GM18511 (cell line): ENCODE data around the gene TMEM187.
"Not testable (repeated sequence)": the region's sequence is repeated elsewhere in the genome, so short reads cannot be mapped to it uniquely, and the experiment has no call there.

Experiments
- ATAC-seq: cut with Tn5 transposase; IDR thresholded peaks from one replicate; pipeline ENCODE4 v1.9.1; 2021; ENCODE audit warnings: mild to moderate bottlenecking, moderate library complexity; ENCODE audit not compliant: unreplicated experiment

The TMEM187 gene

DNA sequence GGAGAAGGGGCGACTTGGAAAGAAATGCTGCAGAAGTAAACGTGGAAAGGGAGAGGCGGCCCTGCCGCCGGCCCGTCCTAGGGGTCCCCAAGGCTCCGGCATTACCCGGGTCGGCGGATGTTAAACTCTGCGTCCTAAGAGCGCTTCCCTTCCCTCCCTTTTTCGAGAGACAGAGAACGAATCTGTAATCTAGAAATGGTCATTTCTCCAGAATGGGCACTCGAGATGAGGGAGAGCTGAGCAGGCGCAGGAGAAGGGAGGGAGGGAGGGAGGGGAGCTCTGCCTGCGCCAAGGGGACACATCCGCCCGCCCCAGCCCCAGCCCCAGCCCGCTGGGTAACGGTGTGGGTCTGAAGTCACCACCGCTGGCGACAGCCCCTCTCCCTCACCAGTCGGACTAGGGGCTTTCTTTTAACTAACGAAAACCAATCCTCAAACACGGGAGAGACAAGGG, 2.6 kb upstream of the TMEM187 start:
- no peak for ATAC-seq

DNA sequence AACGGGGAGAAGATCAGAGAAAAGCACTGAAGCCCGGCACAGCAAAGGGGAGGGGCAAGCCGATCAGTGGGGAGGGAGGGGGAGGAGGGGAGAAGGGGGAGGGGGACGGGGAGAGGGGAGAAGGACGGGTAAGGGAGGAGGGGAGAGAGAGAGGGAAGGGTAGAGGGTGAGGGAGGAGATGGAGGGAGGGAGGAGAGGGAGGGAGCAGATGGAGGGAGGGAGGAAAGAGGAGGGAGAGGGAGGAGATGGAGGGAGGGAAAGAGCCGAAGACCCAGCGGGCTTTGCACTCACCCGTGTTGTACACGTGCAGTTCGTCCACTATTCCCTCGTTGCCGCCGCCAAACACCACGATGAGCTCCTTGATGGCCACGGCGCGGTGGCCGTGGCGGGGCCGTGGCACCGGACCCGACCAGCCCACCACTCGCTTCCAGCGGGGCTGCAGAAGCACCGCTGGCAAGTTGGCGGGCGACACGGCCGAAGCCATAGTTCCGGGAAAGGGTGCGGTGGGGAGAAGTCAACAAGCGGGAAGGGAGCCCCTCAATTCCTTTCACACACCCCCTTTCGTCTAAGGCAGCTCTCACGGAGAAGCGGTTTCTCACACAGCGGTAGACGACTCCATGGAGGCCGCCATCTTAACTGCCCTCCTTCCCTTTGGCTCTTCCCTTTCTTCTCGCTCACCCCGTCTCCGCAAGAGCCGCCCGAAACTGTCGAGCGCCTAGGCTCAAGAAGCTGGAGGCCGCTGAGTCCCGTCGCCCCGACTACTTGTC, 2.0 kb upstream of the TMEM187 start:
- no peak for ATAC-seq

DNA sequence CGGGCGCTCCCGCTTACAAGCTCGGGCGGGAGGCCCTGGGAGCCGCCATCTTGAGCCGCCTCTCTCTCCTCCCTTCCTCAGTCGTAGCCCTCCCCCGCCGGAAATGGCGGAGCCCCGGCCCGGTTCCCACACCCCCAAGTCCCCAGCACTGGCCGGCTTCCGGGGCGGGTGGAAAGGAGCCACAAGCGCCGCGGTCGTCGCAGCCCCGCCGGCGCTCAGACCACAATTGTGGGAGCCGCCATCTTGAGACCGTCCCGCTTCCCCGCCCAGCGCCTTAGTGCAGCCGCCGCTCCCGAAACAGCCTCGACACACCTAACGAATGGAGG, 1.5 kb upstream of the TMEM187 start:
- peak; percentile 44 for ATAC-seq

- peak; percentile 45 for ATAC-seq
Observed at GRCh38 chrX:153971450-153972367, 845 bp upstream of the TMEM187 start, which contains the start of gene HCFC1. HCFC1 (minus strand) TSS chrX:153971818; CDS start chrX:153970840, 978 bp downstream.

- ATAC-seq: no peak
Observed at GRCh38 chrX:153973127-153974002, 811 bp downstream of the TMEM187 start.

DNA sequence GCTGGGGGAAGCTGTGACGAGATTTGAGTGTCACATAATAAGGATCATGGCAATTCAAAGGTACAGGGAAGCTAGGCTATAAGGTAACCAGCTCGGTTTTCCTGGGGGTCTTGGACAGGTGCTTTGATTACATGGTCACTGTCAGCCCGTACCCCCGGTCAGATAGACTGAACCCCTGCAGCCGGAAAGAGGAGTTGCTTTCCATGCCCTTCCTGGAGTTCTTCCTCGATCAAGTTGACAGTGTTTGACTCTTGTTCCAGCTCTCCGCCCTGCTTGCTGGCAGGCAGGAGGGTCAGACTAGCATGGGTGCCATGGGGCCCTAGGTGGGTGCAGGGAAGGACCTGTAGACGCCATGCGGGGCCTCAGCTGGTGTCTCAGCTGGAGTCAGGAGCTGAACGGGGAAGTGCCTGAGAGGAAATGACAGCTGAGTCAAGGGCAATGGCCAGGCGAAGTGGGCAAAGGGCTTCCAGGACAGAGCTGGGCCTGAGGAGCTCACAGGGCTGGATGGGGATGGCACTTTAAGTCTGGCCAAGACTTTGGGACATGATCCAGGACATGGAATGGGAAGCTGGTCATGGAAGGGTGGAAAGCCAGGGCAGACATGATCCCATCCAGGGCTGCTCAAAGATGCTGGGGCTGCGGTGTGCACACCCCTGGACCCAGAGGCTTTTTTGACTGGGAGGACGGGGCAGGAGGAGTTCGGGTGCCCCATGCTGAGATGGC, 1.6 kb downstream of the TMEM187 start:
- ATAC-seq: no peak

DNA sequence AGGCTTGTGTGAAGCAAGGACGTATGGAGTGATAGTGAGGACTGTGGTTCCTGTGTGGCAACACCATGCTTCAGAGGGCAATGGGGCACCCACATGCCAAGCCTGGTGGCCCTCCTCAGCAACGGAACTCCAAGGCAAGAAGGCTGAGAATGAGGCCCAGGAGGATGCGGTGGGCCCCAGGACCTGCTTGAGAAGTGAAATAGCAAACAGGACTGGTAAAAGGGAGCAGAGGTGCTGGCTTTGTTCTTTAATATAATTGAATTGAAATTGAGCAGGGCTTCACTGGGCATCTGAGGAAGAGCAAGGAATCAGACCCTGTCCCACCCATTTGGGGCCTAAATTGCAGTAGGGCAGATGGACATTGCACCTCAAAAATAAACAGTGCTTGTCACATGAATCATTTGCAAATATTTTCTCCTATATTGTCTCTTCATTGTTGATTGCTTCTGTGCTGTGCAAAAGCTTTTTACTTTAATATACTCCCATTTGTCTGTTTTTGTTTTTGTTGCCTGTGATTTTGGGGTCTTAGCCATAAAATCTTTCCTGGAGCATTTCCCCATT, 2.3 kb downstream of the TMEM187 start:
- no peak for ATAC-seq

DNA sequence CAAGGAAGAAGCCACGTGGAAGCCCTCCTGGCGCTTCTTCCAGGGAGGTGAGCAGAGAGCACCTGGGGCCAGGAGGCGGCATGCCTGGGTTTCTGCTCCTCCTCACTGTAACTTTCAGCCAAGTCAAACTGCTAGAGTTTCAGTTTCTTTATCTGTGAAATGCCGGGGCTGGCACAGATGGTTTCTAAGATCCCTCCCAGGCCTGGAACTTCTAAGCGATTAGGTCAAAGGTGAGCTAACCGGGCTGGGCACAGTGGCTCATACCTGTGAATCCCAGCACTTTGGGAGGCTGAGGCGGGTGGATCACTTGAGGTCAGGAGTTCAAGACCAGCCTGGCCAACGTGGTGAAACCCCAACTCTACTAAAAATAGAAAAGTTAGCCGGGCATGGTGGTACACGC, 7.8 kb downstream of the TMEM187 start:
- ATAC-seq: not testable (repeated sequence)

- ATAC-seq: no peak
Observed at GRCh38 chrX:153981231-153981630, 8.7 kb downstream of the TMEM187 start.

DNA sequence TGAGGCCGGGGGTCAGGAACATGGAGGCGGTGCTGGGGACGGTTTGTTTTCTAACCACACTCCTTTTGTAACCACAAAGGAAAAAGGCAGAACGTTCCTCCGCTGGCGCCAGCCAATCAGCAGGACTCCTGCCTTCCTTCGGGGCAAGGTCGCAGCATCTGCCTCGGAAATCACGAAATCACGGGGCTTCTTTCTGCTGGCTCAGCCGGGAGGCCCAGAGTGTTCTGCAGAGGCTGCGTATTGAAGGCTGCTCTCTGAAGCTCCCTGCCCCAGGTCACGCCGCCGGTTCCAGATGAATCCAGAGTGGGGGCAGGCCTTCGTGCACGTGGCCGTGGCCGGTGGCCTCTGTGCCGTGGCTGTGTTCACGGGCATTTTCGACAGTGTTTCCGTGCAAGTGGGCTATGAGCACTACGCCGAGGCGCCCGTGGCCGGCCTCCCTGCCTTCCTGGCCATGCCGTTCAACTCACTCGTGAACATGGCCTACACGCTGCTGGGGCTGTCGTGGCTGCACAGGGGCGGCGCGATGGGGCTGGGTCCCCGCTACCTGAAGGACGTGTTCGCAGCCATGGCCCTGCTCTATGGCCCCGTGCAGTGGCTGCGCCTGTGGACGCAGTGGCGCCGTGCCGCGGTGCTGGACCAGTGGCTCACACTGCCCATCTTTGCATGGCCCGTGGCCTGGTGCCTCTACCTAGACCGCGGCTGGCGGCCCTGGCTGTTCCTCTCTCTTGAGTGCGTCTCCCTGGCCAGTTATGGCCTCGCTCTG, 9.4 kb downstream of the TMEM187 start:
- no peak for ATAC-seq

DNA sequence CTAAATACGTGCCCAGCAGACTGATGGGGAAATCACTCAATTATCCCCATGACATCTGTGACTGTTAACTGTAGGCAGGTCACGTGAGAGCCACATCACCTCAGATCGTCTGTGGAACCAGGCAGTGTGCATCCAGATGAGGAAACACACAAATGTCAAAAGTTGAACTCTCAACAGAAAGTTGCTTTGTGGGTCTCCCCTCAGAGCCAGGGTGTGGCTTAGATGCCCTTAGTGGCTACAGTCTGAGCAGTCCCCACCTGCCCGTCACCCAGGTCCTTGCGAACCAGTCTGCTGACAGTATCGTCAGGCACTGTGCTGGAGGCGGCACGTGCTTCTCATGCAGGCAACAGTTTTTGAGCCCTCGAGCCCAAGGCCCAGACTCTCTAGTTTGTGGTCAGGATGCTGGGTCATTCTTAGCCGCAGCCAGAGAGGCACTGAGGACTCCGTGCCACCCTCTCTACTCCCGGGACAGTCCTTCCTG, 10.8 kb downstream of the TMEM187 start:
- ATAC-seq: no peak

- ATAC-seq: no peak
Observed at GRCh38 chrX:153984351-153985178, 12.0 kb downstream of the TMEM187 start.

GRCh38 chrX:153988493-153988892, 15.9 kb downstream of the TMEM187 start:
- ATAC-seq: no peak

GRCh38 chrX:153989973-153990655, 17.6 kb downstream of the TMEM187 start:
- no peak for ATAC-seq

- no peak for ATAC-seq
Observed at GRCh38 chrX:153991013-153991580, 18.5 kb downstream of the TMEM187 start.

GRCh38 chrX:153992180-153992579, 19.6 kb downstream of the TMEM187 start:
- no peak for ATAC-seq

DNA sequence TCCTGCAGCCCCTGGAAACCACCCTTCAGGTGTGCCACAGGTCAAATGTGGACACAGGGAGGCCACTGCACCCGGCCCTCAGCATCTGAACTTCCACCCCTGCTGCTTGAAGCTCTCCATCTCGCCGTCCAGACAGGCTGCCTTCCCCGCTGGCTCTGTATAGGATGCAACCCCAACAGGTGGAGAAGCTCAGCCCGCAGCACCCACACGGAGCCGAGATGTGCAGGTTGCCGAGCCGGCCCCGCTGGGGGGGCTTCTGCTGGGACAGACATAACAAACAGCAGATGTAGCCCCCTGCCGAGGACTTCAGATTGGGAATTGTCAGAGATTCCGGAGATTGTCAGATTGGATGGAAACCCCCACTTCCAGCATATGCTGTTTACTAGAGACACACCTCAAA, 20.5 kb downstream of the TMEM187 start:
- no peak for ATAC-seq
